ENCODE data around the gene SLC8A1. TPM values are rescaled to one million over a fixed set of nuclear protein-coding genes. Genes with fewer than 3 reads are reported as not detected.

The SLC8A1 gene
- total and polyA plus RNA-seq, 2 donors from 2014 or later: 12.9 to 33.9 TPM

DNA sequence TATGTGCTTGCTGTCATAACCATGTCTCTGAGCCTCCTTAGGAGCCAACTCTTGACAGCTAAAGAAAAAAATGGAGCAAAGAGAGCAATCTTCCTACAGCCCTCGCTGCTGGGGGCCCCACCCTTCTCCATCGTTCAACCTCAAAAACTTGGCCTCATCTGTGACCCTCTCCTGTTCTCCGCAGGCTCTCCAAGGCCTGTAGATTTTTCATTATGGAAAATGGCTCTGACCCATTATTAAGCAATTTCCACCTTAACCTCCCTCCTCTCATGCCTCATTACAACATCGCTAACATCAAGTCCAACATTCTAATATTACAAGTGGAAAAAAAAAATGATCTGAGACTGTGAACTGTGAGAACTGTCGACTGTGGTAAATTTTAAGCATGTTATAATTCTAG is 98.7 kb downstream of the SLC8A1 start:
- Histone ChIP-seq H3K27me3 (ENCODE audit: control insufficient read depth, insufficient read depth, low read length) (no peaks in the 10 kb centered on the region), H3K4me1 (ENCODE audit: control insufficient read depth in 2 of 3, insufficient read depth in 2 of 3, low read depth in 1 of 3, low read length in 3 of 3) (no peaks in the 10 kb centered on the region), H3K36me3 (ENCODE audit: control insufficient read depth in 2 of 3, insufficient read depth in 3 of 3, low read length in 3 of 3) (no peaks in the 10 kb centered on the region), H3K9ac (ENCODE audit: low read length in 3 of 3) (no peak overlapping the region), H3K9me3 (ENCODE audit: control insufficient read depth in 2 of 3, insufficient read depth in 1 of 3, low read length in 3 of 3) (no peaks in the 10 kb centered on the region), H3K27ac (ENCODE audit: low read depth in 2 of 2, low read length in 2 of 2) (no peak overlapping the region), H3K4me3 (ENCODE audit: low read length in 3 of 3) (no peak overlapping the region)
- intact Hi-C loops (cut with DNase I): no loop called here
- DNase-seq: no peak
- TF ChIP-seq CTCF (IDR thresholded peaks at IDR 0.05; ENCODE audit: borderline replicate concordance, extremely low read depth, insufficient read depth): no peak
- no peak for FAIRE-seq

DNA sequence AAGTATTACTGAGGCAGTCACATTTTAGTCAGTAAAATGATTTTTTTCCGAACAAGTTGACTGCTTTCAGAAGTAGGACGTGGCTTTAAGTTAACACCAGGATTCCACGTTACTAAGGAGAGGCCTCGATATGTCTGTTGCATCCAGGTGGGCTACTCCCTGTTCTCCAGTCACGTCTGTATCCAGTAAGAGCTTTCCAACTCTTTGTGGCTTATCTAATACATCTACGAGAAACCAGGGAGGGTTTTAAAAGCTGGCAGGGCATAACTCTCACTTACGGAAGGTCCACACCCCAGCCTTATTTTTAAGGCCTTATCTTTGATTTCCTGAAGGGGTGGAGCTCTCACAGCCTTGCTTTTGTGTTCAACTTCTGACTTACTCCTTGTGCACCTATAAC is 99.2 kb downstream of the SLC8A1 start:
- no peak overlapping the region for H3K27ac ChIP-seq (ENCODE audit: low read depth in 2 of 2, low read length in 2 of 2)
- no peak for DNase-seq

GRCh38 chr2:40352041-40352702 is 99.7 kb downstream of the SLC8A1 start:
- no peaks in the 10 kb centered on the region for H3K36me3 ChIP-seq (ENCODE audit: control insufficient read depth in 2 of 3, insufficient read depth in 3 of 3, low read length in 3 of 3)
- H3K4me3 ChIP-seq (ENCODE audit: low read length in 3 of 3): no peak overlapping the region
- H3K4me1 ChIP-seq (ENCODE audit: control insufficient read depth in 2 of 3, insufficient read depth in 2 of 3, low read depth in 1 of 3, low read length in 3 of 3): no peaks in the 10 kb centered on the region
- H3K27ac ChIP-seq (ENCODE audit: low read depth in 2 of 2, low read length in 2 of 2): no peak overlapping the region
- H3K27me3 ChIP-seq (ENCODE audit: control insufficient read depth, insufficient read depth, low read length): no peaks in the 10 kb centered on the region
- no peak overlapping the region for H3K9ac ChIP-seq (ENCODE audit: low read length in 3 of 3)
- TF ChIP-seq CTCF (IDR thresholded peaks at IDR 0.05; ENCODE audit: borderline replicate concordance, extremely low read depth, insufficient read depth): no peak
- no peak for DNase-seq
- FAIRE-seq: no peak
- intact Hi-C loops (cut with DNase I): no loop called here
- no peaks in the 10 kb centered on the region for H3K9me3 ChIP-seq (ENCODE audit: control insufficient read depth in 2 of 3, insufficient read depth in 1 of 3, low read length in 3 of 3)

More for the DNA sequence above, 99.2 kb downstream of the SLC8A1 start:
- Histone ChIP-seq H3K9ac (ENCODE audit: low read length in 3 of 3) (no peak overlapping the region), H3K4me3 (ENCODE audit: low read length in 3 of 3) (no peak overlapping the region), H3K4me1 (ENCODE audit: control insufficient read depth in 2 of 3, insufficient read depth in 2 of 3, low read depth in 1 of 3, low read length in 3 of 3) (no peaks in the 10 kb centered on the region), H3K9me3 (ENCODE audit: control insufficient read depth in 2 of 3, insufficient read depth in 1 of 3, low read length in 3 of 3) (no peaks in the 10 kb centered on the region), H3K36me3 (ENCODE audit: control insufficient read depth in 2 of 3, insufficient read depth in 3 of 3, low read length in 3 of 3) (no peaks in the 10 kb centered on the region), H3K27me3 (ENCODE audit: control insufficient read depth, insufficient read depth, low read length) (no peaks in the 10 kb centered on the region)
- intact Hi-C loops (cut with DNase I): no loop called here
- no peak for FAIRE-seq
- TF ChIP-seq CTCF (IDR thresholded peaks at IDR 0.05; ENCODE audit: borderline replicate concordance, extremely low read depth, insufficient read depth): no peak

- Histone ChIP-seq H3K9ac (ENCODE audit: low read length in 3 of 3) (no peak overlapping the region), H3K4me1 (ENCODE audit: control insufficient read depth in 2 of 3, insufficient read depth in 2 of 3, low read depth in 1 of 3, low read length in 3 of 3) (peaks cover 0 to 3% (median 0%) of the 10 kb centered on the region in 3 donors), H3K4me3 (ENCODE audit: low read length in 3 of 3) (no peak overlapping the region), H3K9me3 (ENCODE audit: control insufficient read depth in 2 of 3, insufficient read depth in 1 of 3, low read length in 3 of 3) (no peaks in the 10 kb centered on the region), H3K27ac (ENCODE audit: low read depth in 2 of 2, low read length in 2 of 2) (no peak overlapping the region), H3K36me3 (ENCODE audit: control insufficient read depth in 2 of 3, insufficient read depth in 3 of 3, low read length in 3 of 3) (no peaks in the 10 kb centered on the region), H3K27me3 (ENCODE audit: control insufficient read depth, insufficient read depth, low read length) (no peaks in the 10 kb centered on the region)
- TF ChIP-seq CTCF (IDR thresholded peaks at IDR 0.05; ENCODE audit: borderline replicate concordance, extremely low read depth, insufficient read depth): no peak
- FAIRE-seq: no peak
- intact Hi-C loops (cut with DNase I): no loop called here
- no peak for DNase-seq
Measured at GRCh38 chr2:40348665-40349064, 103.2 kb downstream of the SLC8A1 start.

Data from kidney (tissue), 14 donors.